GM12878 (cell line): ENCODE data around the gene DMD. TPM values are rescaled to one million over a fixed set of nuclear protein-coding genes. Genes with fewer than 3 reads are reported as not detected.
A peak's percentile ranks its signal among the peaks of the same experiment; 100 is the strongest.

Source experiments
- ATAC-seq: fragments of 200-7000 bp; cut with Tn5 transposase; 3 replicates; pipeline ENCODE4 v1.9.1; 2020; ENCODE audit warnings: mild to moderate bottlenecking, moderate library complexity
- BruUV-seq: library from RNA; stranded (reverse); fragments of 400-500 nt; replicated peaks from 2 replicates; lab custom pipeline; 2021; lab: Mats Ljungman, UMichigan
- CTCF ChIA-PET: fragments of 300-600 bp; sonication (Branson Sonifier 250); formaldehyde crosslinking; extraction: SDS; loops from one replicate; lab custom pipeline; 2021; ENCODE audit warnings: inconsistent platforms; lab: Yijun Ruan, JAX
- POLR2A ChIA-PET: fragments of 350-600 bp; formaldehyde crosslinking; extraction: SDS; loops from one replicate; lab custom pipeline; 2021; ENCODE audit warnings: inconsistent platforms; lab: Charles Lee
- RAD21 ChIA-PET: fragments of 300-600 bp; sonication (Branson Sonifier 250); formaldehyde crosslinking; loops from one replicate; lab custom pipeline; 2023; ENCODE audit warnings: antibody characterized with exemption; ENCODE audit not compliant: unreplicated experiment; lab: Charles Lee
- SMC1A ChIA-PET: fragments of 300-600 bp; sonication (Branson Sonifier 250); formaldehyde crosslinking; loops from one replicate; lab custom pipeline; 2023; ENCODE audit not compliant: unreplicated experiment, uncharacterized antibody; lab: Charles Lee
- DNase-seq: peaks from one replicate; pipeline ENCODE4 v3.0.0-alpha.2; 2011; ENCODE audit warnings: low read depth, low spot score
- FAIRE-seq: peaks from 3 replicates; lab custom pipeline; 2011; peaks lifted over from hg19 to GRCh38; lab: Jason Lieb, UNC
- H2AFZ ChIP-seq: 2 replicates; pipeline ENCODE4 v1.6.0; 2011; ENCODE audit warnings: low read depth, low read length, control low read depth; ENCODE audit not compliant: control insufficient read depth
- H3K27ac ChIP-seq: 2 replicates; pipeline ENCODE4 v1.5.1; 2011; ENCODE audit warnings: control low read depth; ENCODE audit not compliant: control insufficient read depth, insufficient read depth
- H3K27me3 ChIP-seq, 2 experiments: replicated peaks in 1 of 2; 2 replicates each; pipeline versions ENCODE4 v1.6.0 to v1.6.1; 2011; ENCODE audit warnings: low read length in 1 of 2; ENCODE audit not compliant: control insufficient read depth in 2 of 2, insufficient read depth in 2 of 2
- H3K36me3 ChIP-seq, 2 experiments: 2 replicates each; pipeline ENCODE4 v1.5.1; 2011; ENCODE audit warnings: low read length in 1 of 2; ENCODE audit not compliant: control insufficient read depth in 2 of 2, insufficient read depth in 2 of 2
- H3K4me1 ChIP-seq: 2 replicates; pipeline ENCODE4 v1.6.1; 2011; ENCODE audit warnings: mild to moderate bottlenecking, low read length, moderate library complexity, mixed read lengths; ENCODE audit not compliant: control insufficient read depth, insufficient read depth
- H3K4me2 ChIP-seq: 2 replicates; pipeline ENCODE4 v1.6.0; 2011; ENCODE audit warnings: control low read depth; ENCODE audit not compliant: control insufficient read depth, insufficient read depth
- H3K4me3 ChIP-seq: fragments of 200-600 bp; sonication (generic); 2 replicates; pipeline ENCODE4 v1.5.1; 2016
- H3K79me2 ChIP-seq: 2 replicates; pipeline ENCODE4 v1.6.0; 2011; ENCODE audit warnings: low read length; ENCODE audit not compliant: control insufficient read depth, insufficient read depth
- H3K9ac ChIP-seq: 2 replicates; pipeline ENCODE4 v1.8.0; 2011; ENCODE audit warnings: low read length, control low read depth, mixed read lengths; ENCODE audit not compliant: control insufficient read depth, insufficient read depth
- H3K9me3 ChIP-seq: replicated peaks from 3 replicates; pipeline ENCODE4 v1.5.1; 2011; ENCODE audit warnings: mild to moderate bottlenecking, low read length; ENCODE audit not compliant: control insufficient read depth, insufficient read depth
- H4K20me1 ChIP-seq: 2 replicates; pipeline ENCODE4 v1.6.0; 2011; ENCODE audit not compliant: control insufficient read depth, insufficient read depth
- CTCF ChIP-seq, 3 experiments: IDR thresholded peaks in 2 of 3; conservative IDR thresholded peaks in 1 of 3; 2 replicates each; pipeline ENCODE4 v1.5.1; 2011; ENCODE audit warnings: low read depth in 3 of 3, low read length in 3 of 3, mild to moderate bottlenecking in 3 of 3, control low read depth in 2 of 3, moderate library complexity in 2 of 3, inconsistent platforms in 1 of 3, mixed read lengths in 1 of 3; ENCODE audit not compliant: control insufficient read depth in 2 of 3, insufficient read depth in 1 of 3; ENCODE audit errors: extremely low read depth in 1 of 3
- IKZF1 ChIP-seq: fragments of 450-650 bp; conservative IDR thresholded peaks from 2 replicates; pipeline ENCODE4 v1.6.1; 2017; ENCODE audit warnings: antibody characterized with exemption, mild to moderate bottlenecking
- MEF2B ChIP-seq: fragments of 450-650 bp; IDR thresholded peaks from 2 replicates; pipeline ENCODE4 v1.6.1; 2018; ENCODE audit warnings: mild to moderate bottlenecking, moderate library complexity; ENCODE audit not compliant: partially characterized antibody, poor library complexity, severe bottlenecking
- MXI1 ChIP-seq: fragments of 150-350 bp; IDR thresholded peaks from 2 replicates; pipeline ENCODE4 v1.6.1; 2011; ENCODE audit warnings: low read depth, mild to moderate bottlenecking, inconsistent platforms, low read length, improper control_type of control experiment
- MYB ChIP-seq: fragments of 150-350 bp; IDR thresholded peaks from 2 replicates; pipeline ENCODE4 v1.6.1; 2014; ENCODE audit warnings: mild to moderate bottlenecking, low read depth, low read length, borderline replicate concordance
- NFXL1 ChIP-seq: fragments of 450-650 bp; IDR thresholded peaks from 2 replicates; pipeline ENCODE4 v1.6.1; 2017; ENCODE audit warnings: antibody characterized with exemption, mild to moderate bottlenecking, borderline replicate concordance
- NFYA ChIP-seq: IDR thresholded peaks from 2 replicates; pipeline ENCODE4 v1.6.1; 2011; ENCODE audit warnings: low read depth, mild to moderate bottlenecking, low read length, improper control_type of control experiment, borderline replicate concordance
- RAD21 ChIP-seq: IDR thresholded peaks from 2 replicates; pipeline ENCODE4 v1.6.1; 2011; ENCODE audit warnings: mild to moderate bottlenecking, low read depth, low read length, moderate library complexity; ENCODE audit not compliant: insufficient read depth
- RELB ChIP-seq: fragments of 450-650 bp; IDR thresholded peaks from 2 replicates; pipeline ENCODE4 v1.6.1; 2017; ENCODE audit warnings: low read depth, mild to moderate bottlenecking, moderate library complexity
- SMC3 ChIP-seq: IDR thresholded peaks from 2 replicates; pipeline ENCODE4 v1.6.1; 2011; ENCODE audit warnings: low read length, improper control_type of control experiment, borderline replicate concordance
- SRF ChIP-seq, 2 experiments: IDR thresholded peaks; 2 replicates each; pipeline ENCODE4 v1.6.1; 2011; ENCODE audit warnings: low read depth in 2 of 2, low read length in 2 of 2, mild to moderate bottlenecking in 1 of 2, moderate library complexity in 1 of 2
- ZBTB40 ChIP-seq: fragments of 450-650 bp; IDR thresholded peaks from 2 replicates; pipeline ENCODE4 v1.6.1; 2016; ENCODE audit warnings: mild to moderate bottlenecking, moderate library complexity, borderline replicate concordance
- ZNF274 ChIP-seq: IDR thresholded peaks from one replicate; pipeline ENCODE4 v1.8.0; 2011; ENCODE audit not compliant: insufficient read length, insufficient read depth
- WGBS: methylation state at CpG from one replicate; pipeline ENCODE4 v1.1.6; 2016; ENCODE audit warnings: low lambda C conversion rate; ENCODE audit not compliant: insufficient replicate concordance, insufficient coverage; ENCODE audit errors: missing lambda C conversion rate; 5-methylcytosine and 5-hydroxymethylcytosine counted together
- in situ Hi-C: fragments of 300-500 bp; cut with MboI; formaldehyde crosslinking; loops from 9 replicates; pipeline ENCODE4 v1.14.3; 2018; ENCODE audit warnings: mixed read lengths
- intact Hi-C: fragments of 100-400 bp; cut with micrococcal nuclease; formaldehyde crosslinking; loops from one replicate; pipeline ENCODE4 v1.14.2; 2022; ENCODE audit not compliant: unreplicated experiment
- polyA plus RNA-seq, 11 experiments: library from polyadenylated mRNA; depleted of rRNA in 4 of 11; unstranded in 6 of 11; stranded (reverse) in 5 of 11; fragments of >200 nt; fragmentation: Nextera tagmentation in 4 of 11; fragmentation: Illumina TruSeq in 1 of 11; extraction: Ambion mirVana in 4 of 11; extraction: Trizol in 1 of 11; gene quantifications; 1 replicate in 1 of 11; 2 replicates in 10 of 11; pipeline versions ENCODE4 v1.2.1 to v1.2.3, GENCODE V29; 2011 to 2016; ENCODE audit warnings: inconsistent platforms in 2 of 11, missing spikeins in 2 of 11, low read depth in 1 of 11
- total RNA-seq, 4 experiments: library from RNA; depleted of rRNA in 3 of 4; stranded (reverse); fragments of >200 nt in 3 of 4; fragmentation: Illumina TruSeq in 1 of 4; extraction: Trizol in 1 of 4; gene quantifications; 2 replicates each; pipeline versions ENCODE4 v1.2.1 to v1.2.3, GENCODE V29; 2013 to 2021

DMD gene
- total and polyA plus RNA-seq, 10 of the 15 experiments (the other 5 are each of a cell fraction or from before 2014, with no cell fraction given) = 1.4 to 24.3 (median 4.3) TPM

GRCh38 chrX:32678487-32678886, 532.9 kb downstream of the DMD start (continued):
- TF ChIP-seq ZBTB40 (no peak), SRF (IDR thresholded peaks at IDR 0.05; ENCODE audit: low read depth in 2 of 2, low read length in 2 of 2) (no peak), ZNF274 (no peak)

- Histone ChIP-seq H3K9me3 (no peaks in the 10 kb centered on the region), H3K4me2 (no peak overlapping the region), H4K20me1 (no peaks in the 10 kb centered on the region), H3K9ac (no peak overlapping the region), H2AFZ (no peak overlapping the region), H3K4me1 (no peaks in the 10 kb centered on the region), H3K36me3 (no peaks in the 10 kb centered on the region), H3K4me3 (no peak overlapping the region), H3K79me2 (no peaks in the 10 kb centered on the region), H3K27me3 (no peaks in the 10 kb centered on the region), H3K27ac (no peak overlapping the region)
- POLR2A ChIA-PET = no interaction called here
- DNase-seq = no peak
- intact Hi-C loops (loop anchor here (1.0 to 2.0 kb wide), 3 partner anchors 143 to 265 kb away; no protein-coding TSS in a partner anchor), in situ Hi-C loops (loop anchor here (10.0 kb wide), 1 partner anchor 268 kb away; no protein-coding TSS in a partner anchor)
- CTCF ChIA-PET = interaction anchor here (1.8 kb wide), 1 partner anchor 142 kb away, joined by 7 read pairs; no protein-coding TSS in a partner anchor
- WGBS = 0% methylated on average over 4 of the region's 4 CpGs
- BruUV-seq = no TSS peak
- RAD21 ChIA-PET = no interaction called here
- peak; percentile 52 for ATAC-seq
- SMC1A ChIA-PET = no interaction called here
- no peak for FAIRE-seq
- TF ChIP-seq SMC3 = peak; percentile 19; the same call in 1 of the 2 replicates
- TF ChIP-seq IKZF1 = no peak
- TF ChIP-seq MXI1 = no peak
- no peak for TF ChIP-seq MEF2B
- TF ChIP-seq CTCF (IDR thresholded peaks at IDR 0.05 in 2 of 3, conservative IDR thresholded peaks at IDR 0.05 in 1 of 3; ENCODE audit: control insufficient read depth in 2 of 3, extremely low read depth in 1 of 3, insufficient read depth in 1 of 3, low read depth in 3 of 3, low read length in 3 of 3) = peak in 2 of 3 experiments; percentile 15 to 28; a peak in 2 of 6 replicates
- TF ChIP-seq NFYA = no peak
- no peak for TF ChIP-seq MYB
- TF ChIP-seq NFXL1 = no peak
- peak; percentile 36; the same call in 1 of the 2 replicates for TF ChIP-seq RAD21
- TF ChIP-seq RELB = no peak
Measured at GRCh38 chrX:32673193-32673592, 538.2 kb downstream of the DMD start.
